ENCODE data around the gene MGAT4D. TPM values are rescaled to one million over a fixed set of nuclear protein-coding genes. Genes with fewer than 3 reads are reported as not detected.
A peak's percentile ranks its signal among the peaks of the same experiment; 100 is the strongest.

Gene MGAT4D
- total and polyA plus RNA-seq, 2 experiments from 2014 or later: not detected

DNA sequence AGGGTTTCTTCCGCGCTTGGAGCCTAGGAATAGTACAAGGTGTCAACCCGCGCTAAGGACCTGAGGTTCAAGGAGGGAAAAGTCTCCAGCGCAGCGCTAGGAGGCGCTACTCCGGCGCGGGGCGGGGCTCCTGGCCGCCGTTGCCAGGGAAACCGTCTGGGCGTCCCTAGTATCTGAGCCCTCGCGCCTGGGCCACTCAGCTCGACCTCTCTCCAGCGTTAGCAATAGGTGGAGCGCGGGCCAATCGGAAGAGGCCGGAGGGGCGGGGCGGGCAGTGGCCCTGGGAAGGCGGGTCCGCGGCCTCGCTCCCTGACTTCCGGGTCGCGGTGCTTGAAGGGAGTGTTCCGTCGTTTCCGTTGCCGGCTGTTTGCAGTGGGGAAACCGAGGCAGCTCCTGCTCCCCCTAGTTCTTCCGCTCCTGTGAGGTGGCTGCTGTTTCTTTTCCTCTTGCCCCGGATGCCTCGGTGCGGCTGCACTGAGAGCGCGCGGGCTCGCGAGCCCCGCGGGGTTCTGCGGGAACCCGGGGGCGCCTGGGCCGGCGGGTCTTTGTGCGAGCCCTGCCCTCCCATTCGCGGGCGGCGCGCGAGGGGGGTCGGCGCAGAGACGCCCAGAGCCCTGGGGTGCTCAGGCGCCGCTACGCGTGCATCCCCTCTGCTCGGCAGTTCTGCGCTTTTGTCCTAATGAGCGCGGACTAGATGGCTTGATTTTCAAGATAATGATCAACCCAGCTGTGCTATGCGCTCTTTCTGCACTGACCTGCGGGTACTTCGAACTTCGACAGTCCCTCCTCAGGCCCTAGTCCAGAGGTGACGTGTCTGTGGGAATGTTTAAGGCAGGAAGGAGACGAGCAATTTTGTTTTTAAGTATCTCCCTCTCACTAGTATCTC, 26.0 kb upstream of the MGAT4D start, which contains the start of gene ELMOD2 (continued):
- TF ChIP-seq EZH2phosphoT487 (IDR thresholded peaks at IDR 0.05; ENCODE audit: unreplicated experiment): no peak
- TF ChIP-seq, protein P1, sequence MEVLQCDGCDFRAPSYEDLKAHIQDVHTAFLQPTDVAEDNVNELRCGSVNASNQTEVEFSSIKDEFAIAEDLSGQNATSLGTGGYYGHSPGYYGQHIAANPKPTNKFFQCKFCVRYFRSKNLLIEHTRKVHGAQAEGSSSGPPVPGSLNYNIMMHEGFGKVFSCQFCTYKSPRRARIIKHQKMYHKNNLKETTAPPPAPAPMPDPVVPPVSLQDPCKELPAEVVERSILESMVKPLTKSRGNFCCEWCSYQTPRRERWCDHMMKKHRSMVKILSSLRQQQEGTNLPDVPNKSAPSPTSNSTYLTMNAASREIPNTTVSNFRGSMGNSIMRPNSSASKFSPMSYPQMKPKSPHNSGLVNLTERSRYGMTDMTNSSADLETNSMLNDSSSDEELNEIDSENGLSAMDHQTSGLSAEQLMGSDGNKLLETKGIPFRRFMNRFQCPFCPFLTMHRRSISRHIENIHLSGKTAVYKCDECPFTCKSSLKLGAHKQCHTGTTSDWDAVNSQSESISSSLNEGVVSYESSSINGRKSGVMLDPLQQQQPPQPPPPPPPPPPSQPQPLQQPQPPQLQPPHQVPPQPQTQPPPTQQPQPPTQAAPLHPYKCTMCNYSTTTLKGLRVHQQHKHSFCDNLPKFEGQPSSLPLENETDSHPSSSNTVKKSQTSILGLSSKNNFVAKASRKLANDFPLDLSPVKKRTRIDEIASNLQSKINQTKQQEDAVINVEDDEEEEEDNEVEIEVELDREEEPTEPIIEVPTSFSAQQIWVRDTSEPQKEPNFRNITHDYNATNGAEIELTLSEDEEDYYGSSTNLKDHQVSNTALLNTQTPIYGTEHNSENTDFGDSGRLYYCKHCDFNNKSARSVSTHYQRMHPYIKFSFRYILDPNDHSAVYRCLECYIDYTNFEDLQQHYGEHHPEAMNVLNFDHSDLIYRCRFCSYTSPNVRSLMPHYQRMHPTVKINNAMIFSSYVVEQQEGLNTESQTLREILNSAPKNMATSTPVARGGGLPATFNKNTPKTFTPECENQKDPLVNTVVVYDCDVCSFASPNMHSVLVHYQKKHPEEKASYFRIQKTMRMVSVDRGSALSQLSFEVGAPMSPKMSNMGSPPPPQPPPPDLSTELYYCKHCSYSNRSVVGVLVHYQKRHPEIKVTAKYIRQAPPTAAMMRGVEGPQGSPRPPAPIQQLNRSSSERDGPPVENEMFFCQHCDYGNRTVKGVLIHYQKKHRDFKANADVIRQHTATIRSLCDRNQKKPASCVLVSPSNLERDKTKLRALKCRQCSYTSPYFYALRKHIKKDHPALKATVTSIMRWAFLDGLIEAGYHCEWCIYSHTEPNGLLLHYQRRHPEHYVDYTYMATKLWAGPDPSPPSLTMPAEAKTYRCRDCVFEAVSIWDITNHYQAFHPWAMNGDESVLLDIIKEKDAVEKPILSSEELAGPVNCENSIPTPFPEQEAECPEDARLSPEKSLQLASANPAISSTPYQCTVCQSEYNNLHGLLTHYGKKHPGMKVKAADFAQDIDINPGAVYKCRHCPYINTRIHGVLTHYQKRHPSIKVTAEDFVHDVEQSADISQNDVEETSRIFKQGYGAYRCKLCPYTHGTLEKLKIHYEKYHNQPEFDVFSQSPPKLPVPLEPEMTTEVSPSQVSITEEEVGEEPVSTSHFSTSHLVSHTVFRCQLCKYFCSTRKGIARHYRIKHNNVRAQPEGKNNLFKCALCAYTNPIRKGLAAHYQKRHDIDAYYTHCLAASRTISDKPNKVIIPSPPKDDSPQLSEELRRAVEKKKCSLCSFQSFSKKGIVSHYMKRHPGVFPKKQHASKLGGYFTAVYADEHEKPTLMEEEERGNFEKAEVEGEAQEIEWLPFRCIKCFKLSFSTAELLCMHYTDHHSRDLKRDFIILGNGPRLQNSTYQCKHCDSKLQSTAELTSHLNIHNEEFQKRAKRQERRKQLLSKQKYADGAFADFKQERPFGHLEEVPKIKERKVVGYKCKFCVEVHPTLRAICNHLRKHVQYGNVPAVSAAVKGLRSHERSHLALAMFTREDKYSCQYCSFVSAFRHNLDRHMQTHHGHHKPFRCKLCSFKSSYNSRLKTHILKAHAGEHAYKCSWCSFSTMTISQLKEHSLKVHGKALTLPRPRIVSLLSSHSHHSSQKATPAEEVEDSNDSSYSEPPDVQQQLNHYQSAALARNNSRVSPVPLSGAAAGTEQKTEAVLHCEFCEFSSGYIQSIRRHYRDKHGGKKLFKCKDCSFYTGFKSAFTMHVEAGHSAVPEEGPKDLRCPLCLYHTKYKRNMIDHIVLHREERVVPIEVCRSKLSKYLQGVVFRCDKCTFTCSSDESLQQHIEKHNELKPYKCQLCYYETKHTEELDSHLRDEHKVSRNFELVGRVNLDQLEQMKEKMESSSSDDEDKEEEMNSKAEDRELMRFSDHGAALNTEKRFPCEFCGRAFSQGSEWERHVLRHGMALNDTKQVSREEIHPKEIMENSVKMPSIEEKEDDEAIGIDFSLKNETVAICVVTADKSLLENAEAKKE (CRISPR knock-in tag; IDR thresholded peaks at IDR 0.05): no peak
- TF ChIP-seq POLR2AphosphoS5 (IDR thresholded peaks at IDR 0.05; ENCODE audit: low read depth): peak; percentile 90
- TF ChIP-seq, protein P2, sequence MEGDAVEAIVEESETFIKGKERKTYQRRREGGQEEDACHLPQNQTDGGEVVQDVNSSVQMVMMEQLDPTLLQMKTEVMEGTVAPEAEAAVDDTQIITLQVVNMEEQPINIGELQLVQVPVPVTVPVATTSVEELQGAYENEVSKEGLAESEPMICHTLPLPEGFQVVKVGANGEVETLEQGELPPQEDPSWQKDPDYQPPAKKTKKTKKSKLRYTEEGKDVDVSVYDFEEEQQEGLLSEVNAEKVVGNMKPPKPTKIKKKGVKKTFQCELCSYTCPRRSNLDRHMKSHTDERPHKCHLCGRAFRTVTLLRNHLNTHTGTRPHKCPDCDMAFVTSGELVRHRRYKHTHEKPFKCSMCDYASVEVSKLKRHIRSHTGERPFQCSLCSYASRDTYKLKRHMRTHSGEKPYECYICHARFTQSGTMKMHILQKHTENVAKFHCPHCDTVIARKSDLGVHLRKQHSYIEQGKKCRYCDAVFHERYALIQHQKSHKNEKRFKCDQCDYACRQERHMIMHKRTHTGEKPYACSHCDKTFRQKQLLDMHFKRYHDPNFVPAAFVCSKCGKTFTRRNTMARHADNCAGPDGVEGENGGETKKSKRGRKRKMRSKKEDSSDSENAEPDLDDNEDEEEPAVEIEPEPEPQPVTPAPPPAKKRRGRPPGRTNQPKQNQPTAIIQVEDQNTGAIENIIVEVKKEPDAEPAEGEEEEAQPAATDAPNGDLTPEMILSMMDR (conservative IDR thresholded peaks at IDR 0.05; ENCODE audit: low read depth in 2 of 2): peak; percentile 79 to 89
- TF ChIP-seq STAT1 (IDR thresholded peaks at IDR 0.05; ENCODE audit: unreplicated experiment): no peak

DNA sequence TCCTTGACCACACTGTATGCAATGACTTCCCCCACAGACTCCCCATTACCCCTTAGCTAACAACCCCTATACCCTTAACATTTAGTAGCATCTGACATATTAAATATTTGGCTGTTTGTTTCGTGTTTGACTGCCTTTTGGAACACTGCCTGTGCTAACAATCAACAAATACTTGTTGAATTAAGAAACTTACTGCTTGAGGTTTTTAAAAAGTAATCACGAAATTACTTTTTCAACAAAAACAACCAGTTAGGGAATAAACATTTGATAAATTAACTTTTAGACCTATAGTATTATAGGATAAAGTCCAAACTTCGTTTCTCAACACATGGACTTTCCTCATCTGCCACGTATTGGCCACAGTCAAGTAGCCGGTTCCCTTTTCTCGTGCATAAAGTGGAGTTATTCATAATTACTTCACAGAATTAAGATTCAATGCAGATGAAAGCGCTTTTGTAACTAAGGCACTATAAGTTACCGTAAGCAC, 25.3 kb upstream of the MGAT4D start:
- H3K27ac Mint-ChIP-seq: no peak overlapping the region
- Histone ChIP-seq H3K36me3 (ENCODE audit: insufficient read depth) (no peaks in the 10 kb centered on the region), H3K4me3 (peak overlapping the region; percentile 18; the same call in 1 of the 2 replicates), H3K4me1 (ENCODE audit: insufficient read depth) (no peaks in the 10 kb centered on the region), H3F3A (replicated peaks; ENCODE audit: low read depth) (no peaks in the 10 kb centered on the region), H3K79me2 (replicated peaks; ENCODE audit: insufficient read depth) (peaks cover 12% of the 10 kb centered on the region), H3K4me2 (peak overlapping the region; percentile 20; the same call in 1 of the 2 replicates), H3K27me3 (ENCODE audit: insufficient read depth) (peaks cover 16% of the 10 kb centered on the region), H2AFZ (peak overlapping the region; percentile 14; the same call in 1 of the 2 replicates), H3K27ac (ENCODE audit: low read depth) (no peak overlapping the region), H3K9me2 (ENCODE audit: insufficient read depth) (no peaks in the 10 kb centered on the region), H4K20me1 (replicated peaks; ENCODE audit: insufficient read depth) (no peaks in the 10 kb centered on the region)
- peaks cover 6% of the 10 kb centered on the region for H3K27me3 Mint-ChIP-seq (ENCODE audit: insufficient read depth, low read depth, poor library complexity)
- DNase-seq (ENCODE audit: low spot score) (no peak), ATAC-seq (no peak)
- H3K4me3 Mint-ChIP-seq: peak overlapping the region; percentile 85
- H3K9me3 Mint-ChIP-seq: no peaks in the 10 kb centered on the region
- H3K36me3 Mint-ChIP-seq (ENCODE audit: low read depth): peaks cover 15% of the 10 kb centered on the region; the same call in 2 of the 3 replicates
- H3K4me1 Mint-ChIP-seq: peaks cover 8% of the 10 kb centered on the region; the same call in 2 of the 3 replicates
- TF ChIP-seq, protein P1 (CRISPR knock-in tag; IDR thresholded peaks at IDR 0.05): no peak
- no peak for TF ChIP-seq STAT1 (IDR thresholded peaks at IDR 0.05; ENCODE audit: unreplicated experiment)

All from GM23338 (cell line).